Omental fat pad (tissue), 4 donors: ENCODE results near the gene FPR1. TPM values are rescaled to one million over a fixed set of nuclear protein-coding genes. Genes with fewer than 3 reads are reported as not detected.

Source experiments
- ATAC-seq: fragments of 150-250 bp; one replicate; pipeline ENCODE4 v1.9.1; 2016; ENCODE audit warnings: mild to moderate bottlenecking, moderate library complexity; ENCODE audit not compliant: low FRiP score
- DNase-seq: peaks from one replicate; pipeline ENCODE4 v3.0.0-alpha.2; 2019; ENCODE audit warnings: low spot score
- total RNA-seq, 4 donors: library from RNA; depleted of rRNA; stranded (reverse); fragments of >200 nt; gene quantifications; one replicate each; pipeline ENCODE4 v1.1.0, GENCODE V29; 2016
- TF ChIP-seq, protein P1 (sequence below), 3 donors: fragments of 450-650 bp; IDR thresholded peaks; one replicate each; pipeline ENCODE4 v1.5.1; 2016 to 2017; ENCODE audit warnings: antibody characterized with exemption in 3 of 3, mild to moderate bottlenecking in 3 of 3, moderate library complexity in 2 of 3

FPR1 gene
- total RNA-seq, 4 donors from 2014 or later: 15.0 to 77.5 (median 56.5) TPM

- DNase-seq (no peak), ATAC-seq (no peak)
- TF ChIP-seq, protein P1, sequence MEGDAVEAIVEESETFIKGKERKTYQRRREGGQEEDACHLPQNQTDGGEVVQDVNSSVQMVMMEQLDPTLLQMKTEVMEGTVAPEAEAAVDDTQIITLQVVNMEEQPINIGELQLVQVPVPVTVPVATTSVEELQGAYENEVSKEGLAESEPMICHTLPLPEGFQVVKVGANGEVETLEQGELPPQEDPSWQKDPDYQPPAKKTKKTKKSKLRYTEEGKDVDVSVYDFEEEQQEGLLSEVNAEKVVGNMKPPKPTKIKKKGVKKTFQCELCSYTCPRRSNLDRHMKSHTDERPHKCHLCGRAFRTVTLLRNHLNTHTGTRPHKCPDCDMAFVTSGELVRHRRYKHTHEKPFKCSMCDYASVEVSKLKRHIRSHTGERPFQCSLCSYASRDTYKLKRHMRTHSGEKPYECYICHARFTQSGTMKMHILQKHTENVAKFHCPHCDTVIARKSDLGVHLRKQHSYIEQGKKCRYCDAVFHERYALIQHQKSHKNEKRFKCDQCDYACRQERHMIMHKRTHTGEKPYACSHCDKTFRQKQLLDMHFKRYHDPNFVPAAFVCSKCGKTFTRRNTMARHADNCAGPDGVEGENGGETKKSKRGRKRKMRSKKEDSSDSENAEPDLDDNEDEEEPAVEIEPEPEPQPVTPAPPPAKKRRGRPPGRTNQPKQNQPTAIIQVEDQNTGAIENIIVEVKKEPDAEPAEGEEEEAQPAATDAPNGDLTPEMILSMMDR (IDR thresholded peaks at IDR 0.05): no peak
Measured at GRCh38 chr19:51750400-51751094, 1.1 kb downstream of the FPR1 start.

- ATAC-seq: no peak
- DNase-seq: no peak
- TF ChIP-seq, protein P1 (IDR thresholded peaks at IDR 0.05): no peak
Measured at GRCh38 chr19:51749979-51750378, 1.7 kb downstream of the FPR1 start.

- ATAC-seq (no peak), DNase-seq (no peak)
- TF ChIP-seq, protein P1 (IDR thresholded peaks at IDR 0.05): no peak
Measured at GRCh38 chr19:51746731-51747130, 4.9 kb downstream of the FPR1 start.

- TF ChIP-seq, protein P1 (IDR thresholded peaks at IDR 0.05): no peak
- ATAC-seq (no peak), DNase-seq (no peak)
Measured at GRCh38 chr19:51743405-51743804, 8.3 kb downstream of the FPR1 start.

DNA sequence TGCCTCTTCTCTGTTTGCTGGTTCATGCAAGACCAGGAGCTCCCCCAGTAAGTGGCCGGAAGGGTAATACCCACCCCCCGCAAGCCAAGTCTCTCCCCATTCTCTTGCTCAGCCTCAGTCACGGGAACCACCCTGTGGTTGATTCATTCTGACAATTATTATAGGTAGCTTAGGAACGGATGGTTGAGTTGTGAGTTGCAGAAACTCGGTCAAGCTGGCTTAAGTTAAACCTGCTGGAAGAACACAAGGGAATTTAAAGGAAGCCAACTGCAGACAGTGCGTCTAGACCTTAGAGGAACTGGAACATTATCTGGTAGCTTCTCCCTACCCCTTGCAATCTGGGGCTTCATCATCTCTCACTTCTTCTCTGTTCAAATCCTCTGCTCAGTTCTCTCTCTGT is 8.9 kb downstream of the FPR1 start:
- ATAC-seq (no peak), DNase-seq (no peak)
- TF ChIP-seq, protein P1 (IDR thresholded peaks at IDR 0.05): no peak

GRCh38 chr19:51740356-51740755 is 11.3 kb downstream of the FPR1 start:
- TF ChIP-seq, protein P1 (IDR thresholded peaks at IDR 0.05): no peak
- no peak for DNase-seq
- no peak for ATAC-seq
